ENCODE measurements around the gene ANXA9. TPM values are rescaled to one million over a fixed set of nuclear protein-coding genes. Genes with fewer than 3 reads are reported as not detected.

The ANXA9 gene
- total and polyA plus RNA-seq, 2 donors (not counting 1 experiment from before 2014, with no cell fraction given), result 0.07 to 0.62 TPM

GRCh38 chr1:151032164-151032563 lies 50.1 kb downstream of the ANXA9 start:
- H3K4me1 Mint-ChIP-seq, result no peaks in the 10 kb centered on the region
- CTCF ChIA-PET, result no interaction called here
- no peak overlapping the region for H3K4me2 ChIP-seq (replicated peaks; ENCODE audit: low read depth, low read length, poor library complexity, severe bottlenecking)
- no peaks in the 10 kb centered on the region for H3K9me3 ChIP-seq (ENCODE audit: control extremely low read depth in 1 of 3, control insufficient read depth in 2 of 3, insufficient read depth in 1 of 3, low read length in 2 of 3)
- H3K79me2 ChIP-seq (ENCODE audit: control insufficient read depth, insufficient read depth, low read length), result no peaks in the 10 kb centered on the region
- WGBS (ENCODE audit: insufficient coverage), result 100% methylated on average over 3 of the region's 8 CpGs
- no peak overlapping the region for H3K4me3 ChIP-seq (ENCODE audit: control extremely low read depth in 1 of 5, extremely low read depth in 1 of 5, insufficient read depth in 1 of 5, low read depth in 2 of 5, low read length in 4 of 5)
- H4K20me1 ChIP-seq (ENCODE audit: control insufficient read depth, insufficient read depth, low read length, poor library complexity, severe bottlenecking), result no peaks in the 10 kb centered on the region
- H3K27ac ChIP-seq (ENCODE audit: low read length in 2 of 2), result no peak overlapping the region
- H3K4me3 Mint-ChIP-seq, result no peak overlapping the region
- peaks cover 3 to 52% of the 10 kb centered on the region in 2 experiments for H3K36me3 ChIP-seq (replicated peaks in 1 of 2; ENCODE audit: control extremely low read depth in 1 of 2, control insufficient read depth in 1 of 2, extremely low read depth in 1 of 2, insufficient read depth in 2 of 2, low read length in 1 of 2)
- H3K9me3 Mint-ChIP-seq (ENCODE audit: insufficient read depth), result no peaks in the 10 kb centered on the region
- H2AFZ ChIP-seq (ENCODE audit: insufficient read depth, low read depth, low read length, poor library complexity, severe bottlenecking), result no peak overlapping the region
- POLR2A ChIA-PET, result no interaction called here
- H3K27ac Mint-ChIP-seq, result no peak overlapping the region
- ATAC-seq (ENCODE audit: low read depth) (no peak), DNase-seq (no peak)
- no peak overlapping the region for H3K9ac ChIP-seq (ENCODE audit: low read length)
- H3K4me1 ChIP-seq (ENCODE audit: control insufficient read depth in 2 of 2, insufficient read depth in 2 of 2, low read length in 2 of 2), result no peaks in the 10 kb centered on the region
- TF ChIP-seq EZH2 (IDR thresholded peaks at IDR 0.05; ENCODE audit: borderline replicate concordance, insufficient read depth, low read depth, low read length, poor library complexity, severe bottlenecking), result no peak
- TF ChIP-seq, protein P1, sequence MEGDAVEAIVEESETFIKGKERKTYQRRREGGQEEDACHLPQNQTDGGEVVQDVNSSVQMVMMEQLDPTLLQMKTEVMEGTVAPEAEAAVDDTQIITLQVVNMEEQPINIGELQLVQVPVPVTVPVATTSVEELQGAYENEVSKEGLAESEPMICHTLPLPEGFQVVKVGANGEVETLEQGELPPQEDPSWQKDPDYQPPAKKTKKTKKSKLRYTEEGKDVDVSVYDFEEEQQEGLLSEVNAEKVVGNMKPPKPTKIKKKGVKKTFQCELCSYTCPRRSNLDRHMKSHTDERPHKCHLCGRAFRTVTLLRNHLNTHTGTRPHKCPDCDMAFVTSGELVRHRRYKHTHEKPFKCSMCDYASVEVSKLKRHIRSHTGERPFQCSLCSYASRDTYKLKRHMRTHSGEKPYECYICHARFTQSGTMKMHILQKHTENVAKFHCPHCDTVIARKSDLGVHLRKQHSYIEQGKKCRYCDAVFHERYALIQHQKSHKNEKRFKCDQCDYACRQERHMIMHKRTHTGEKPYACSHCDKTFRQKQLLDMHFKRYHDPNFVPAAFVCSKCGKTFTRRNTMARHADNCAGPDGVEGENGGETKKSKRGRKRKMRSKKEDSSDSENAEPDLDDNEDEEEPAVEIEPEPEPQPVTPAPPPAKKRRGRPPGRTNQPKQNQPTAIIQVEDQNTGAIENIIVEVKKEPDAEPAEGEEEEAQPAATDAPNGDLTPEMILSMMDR (IDR thresholded peaks at IDR 0.05), result no peak
- intact Hi-C loops (cut with micrococcal nuclease), result no loop called here
- H3K27me3 ChIP-seq (replicated peaks in 1 of 4; ENCODE audit: control extremely low read depth in 1 of 4, control insufficient read depth in 3 of 4, insufficient read depth in 4 of 4, low read length in 3 of 4), result no peaks in the 10 kb centered on the region
- no peaks in the 10 kb centered on the region for H3K27me3 Mint-ChIP-seq

GRCh38 chr1:151035167-151035566 lies 53.1 kb downstream of the ANXA9 start:
- H4K20me1 ChIP-seq (ENCODE audit: control insufficient read depth, insufficient read depth, low read length, poor library complexity, severe bottlenecking), result no peaks in the 10 kb centered on the region
- CTCF ChIA-PET, result interaction anchor here (1.3 kb wide), 1 partner anchor 56 kb away, joined by 3 read pairs; no protein-coding TSS in a partner anchor
- intact Hi-C loops (cut with micrococcal nuclease), result no loop called here
- H3K79me2 ChIP-seq (ENCODE audit: control insufficient read depth, insufficient read depth, low read length), result no peaks in the 10 kb centered on the region
- peaks cover 3 to 33% of the 10 kb centered on the region in 2 experiments for H3K36me3 ChIP-seq (replicated peaks in 1 of 2; ENCODE audit: control extremely low read depth in 1 of 2, control insufficient read depth in 1 of 2, extremely low read depth in 1 of 2, insufficient read depth in 2 of 2, low read length in 1 of 2)
- TF ChIP-seq, protein P1 (IDR thresholded peaks at IDR 0.05), result no peak
- TF ChIP-seq EZH2 (IDR thresholded peaks at IDR 0.05; ENCODE audit: borderline replicate concordance, insufficient read depth, low read depth, low read length, poor library complexity, severe bottlenecking), result no peak
- H3K27me3 ChIP-seq (replicated peaks in 1 of 4; ENCODE audit: control extremely low read depth in 1 of 4, control insufficient read depth in 3 of 4, insufficient read depth in 4 of 4, low read length in 3 of 4), result no peaks in the 10 kb centered on the region
- H3K9me3 ChIP-seq (ENCODE audit: control extremely low read depth in 1 of 3, control insufficient read depth in 2 of 3, insufficient read depth in 1 of 3, low read length in 2 of 3), result no peaks in the 10 kb centered on the region
- no peak overlapping the region for H3K9ac ChIP-seq (ENCODE audit: low read length)
- Mint-ChIP-seq H3K4me3 (no peak overlapping the region), H3K27me3 (no peaks in the 10 kb centered on the region), H3K9me3 (ENCODE audit: insufficient read depth) (no peaks in the 10 kb centered on the region), H3K4me1 (no peaks in the 10 kb centered on the region), H3K27ac (peak overlapping the region; percentile 42)
- H3K27ac ChIP-seq (ENCODE audit: low read length in 2 of 2), result no peak overlapping the region
- POLR2A ChIA-PET, result no interaction called here
- ATAC-seq (ENCODE audit: low read depth) (no peak), DNase-seq (no peak)
- H3K4me1 ChIP-seq (ENCODE audit: control insufficient read depth in 2 of 2, insufficient read depth in 2 of 2, low read length in 2 of 2), result no peaks in the 10 kb centered on the region
- H3K4me2 ChIP-seq (replicated peaks; ENCODE audit: low read depth, low read length, poor library complexity, severe bottlenecking), result no peak overlapping the region
- no peak overlapping the region for H2AFZ ChIP-seq (ENCODE audit: insufficient read depth, low read depth, low read length, poor library complexity, severe bottlenecking)
- no CpG with 5 or more reads among the region's 3 CpGs for WGBS (ENCODE audit: insufficient coverage)
- H3K4me3 ChIP-seq (ENCODE audit: control extremely low read depth in 1 of 5, extremely low read depth in 1 of 5, insufficient read depth in 1 of 5, low read depth in 2 of 5, low read length in 4 of 5), result no peak overlapping the region

All from B cell (primary cell).